ENCODE data around the gene LTBP3.
"Not testable (repeated sequence)": the region's sequence is repeated elsewhere in the genome, so short reads cannot be mapped to it uniquely, and the experiment has no call there.

Gene LTBP3

DNA sequence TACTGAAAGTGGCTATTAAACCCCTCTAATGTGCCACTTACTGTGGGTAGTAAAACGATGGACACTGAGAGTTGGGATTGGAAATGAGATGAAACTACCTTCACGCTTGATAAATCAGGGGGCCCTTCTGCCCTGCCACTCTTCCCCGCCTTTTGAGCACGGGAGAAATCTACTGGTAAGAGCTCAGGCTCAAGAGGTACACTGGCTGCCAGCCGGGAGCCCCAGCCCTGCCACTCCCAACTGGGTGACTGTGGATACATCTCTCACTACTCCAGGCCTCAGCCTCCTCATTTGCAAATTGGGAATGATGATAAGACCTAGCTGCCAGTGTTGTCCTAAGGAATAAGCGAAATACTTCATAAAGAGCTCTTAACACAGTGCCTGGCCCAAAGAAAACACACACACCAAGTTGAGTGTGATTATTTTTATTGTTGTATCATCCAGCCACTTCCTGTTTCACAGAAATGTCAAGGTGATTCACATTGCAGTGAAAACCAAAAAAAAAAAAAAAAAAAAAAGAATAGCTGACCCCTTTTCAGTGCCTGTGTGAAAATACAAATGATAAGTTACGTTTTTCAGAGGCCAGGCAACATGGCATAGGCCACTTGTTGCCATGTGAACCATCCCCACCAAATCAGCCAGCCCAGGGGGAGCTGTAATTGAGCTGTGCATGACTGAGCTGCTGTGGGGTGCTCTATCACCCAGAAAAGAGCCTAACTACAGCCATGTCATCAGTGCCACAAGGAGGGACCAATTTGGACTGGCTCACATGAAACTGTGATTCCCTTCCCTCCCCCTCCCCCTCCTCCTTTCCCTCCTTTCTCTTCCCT lies 7.7 kb upstream of the LTBP3 start:
- H3K4me1 ChIP-seq (ENCODE audit: control insufficient read depth in 1 of 2, insufficient read depth in 2 of 2, low read length in 2 of 2), result peaks cover 12% of the 10 kb centered on the region in 2 experiments
- no peak overlapping the region for H3K18ac ChIP-seq (ENCODE audit: low read length)
- no peaks in the 10 kb centered on the region for H3K9me3 ChIP-seq (ENCODE audit: insufficient read depth, low read depth, low read length)
- no peak overlapping the region for H3K4ac ChIP-seq (ENCODE audit: low read depth, low read length)
- no peak overlapping the region for H2AFZ ChIP-seq (ENCODE audit: insufficient read depth, low read length, poor library complexity)
- no peaks in the 10 kb centered on the region for H3K27me3 ChIP-seq (ENCODE audit: insufficient read depth, low read length)
- H3K23ac ChIP-seq (ENCODE audit: low read length), result no peak overlapping the region
- H2BK5ac ChIP-seq (ENCODE audit: low read depth, low read length, poor library complexity), result no peak overlapping the region
- H3K79me1 ChIP-seq (ENCODE audit: low read length), result peaks cover 14% of the 10 kb centered on the region
- no peak overlapping the region for H3K9ac ChIP-seq (ENCODE audit: low read length)
- no peak overlapping the region for H3K4me3 ChIP-seq (ENCODE audit: low read depth, low read length)
- H4K12ac ChIP-seq (ENCODE audit: low read depth, low read length), result no peak overlapping the region
- H4K91ac ChIP-seq (ENCODE audit: low read depth, low read length), result no peak overlapping the region
- no peak overlapping the region for H3K14ac ChIP-seq (ENCODE audit: low read length)
- H3K79me2 ChIP-seq (ENCODE audit: control insufficient read depth, insufficient read depth, low read length, poor library complexity), result peaks cover 11% of the 10 kb centered on the region
- H2AK5ac ChIP-seq (ENCODE audit: low read length), result no peak overlapping the region
- H3K36me3 ChIP-seq (ENCODE audit: control insufficient read depth in 1 of 2, insufficient read depth in 2 of 2, low read length in 2 of 2), result peaks cover 0 to 3% of the 10 kb centered on the region in 2 experiments
- DNase-seq, result no peak
- H2BK12ac ChIP-seq (ENCODE audit: low read length), result no peak overlapping the region
- no peak overlapping the region for H4K8ac ChIP-seq (ENCODE audit: low read depth, low read length)
- H3K4me2 ChIP-seq (ENCODE audit: low read length), result no peak overlapping the region
- WGBS (ENCODE audit: extremely low coverage, insufficient coverage, insufficient read length), result no CpG with 5 or more reads among the region's 7 CpGs
- no peak overlapping the region for H3K27ac ChIP-seq (ENCODE audit: low read depth, low read length)
- no peak overlapping the region for H2BK120ac ChIP-seq (ENCODE audit: insufficient read depth, low read length, poor library complexity)

- not testable (repeated sequence) for H3K9ac ChIP-seq (ENCODE audit: low read length); H3K27ac ChIP-seq (ENCODE audit: low read depth, low read length); H2BK5ac ChIP-seq (ENCODE audit: low read depth, low read length, poor library complexity); H2BK12ac ChIP-seq (ENCODE audit: low read length); H3K27me3 ChIP-seq (ENCODE audit: insufficient read depth, low read length); H3K23ac ChIP-seq (ENCODE audit: low read length); H3K79me2 ChIP-seq (ENCODE audit: control insufficient read depth, insufficient read depth, low read length, poor library complexity); H3K36me3 ChIP-seq (ENCODE audit: control insufficient read depth in 1 of 2, insufficient read depth in 2 of 2, low read length in 2 of 2); H2AK5ac ChIP-seq (ENCODE audit: low read length); DNase-seq; H4K8ac ChIP-seq (ENCODE audit: low read depth, low read length); H3K4me3 ChIP-seq (ENCODE audit: low read depth, low read length); H3K14ac ChIP-seq (ENCODE audit: low read length); H2AFZ ChIP-seq (ENCODE audit: insufficient read depth, low read length, poor library complexity); H3K4me2 ChIP-seq (ENCODE audit: low read length); H4K91ac ChIP-seq (ENCODE audit: low read depth, low read length); H4K12ac ChIP-seq (ENCODE audit: low read depth, low read length); H3K4ac ChIP-seq (ENCODE audit: low read depth, low read length); H2BK120ac ChIP-seq (ENCODE audit: insufficient read depth, low read length, poor library complexity); H3K18ac ChIP-seq (ENCODE audit: low read length); H3K9me3 ChIP-seq (ENCODE audit: insufficient read depth, low read depth, low read length)
- Histone ChIP-seq H3K4me1 (ENCODE audit: control insufficient read depth in 1 of 2, insufficient read depth in 2 of 2, low read length in 2 of 2) (peaks cover 17 to 19% of the 10 kb centered on the region in 2 experiments), H3K79me1 (ENCODE audit: low read length) (peaks cover 16% of the 10 kb centered on the region)
- WGBS (ENCODE audit: extremely low coverage, insufficient coverage, insufficient read length), result no CpG with 5 or more reads among the region's 12 CpGs
These were observed 6.9 kb upstream of the LTBP3 start for GRCh38 chr11:65564879-65565559.

GRCh38 chr11:65563601-65564000 lies 5.4 kb upstream of the LTBP3 start:
- H3K4me3 ChIP-seq (ENCODE audit: low read depth, low read length), result no peak overlapping the region
- no peak overlapping the region for H2BK120ac ChIP-seq (ENCODE audit: insufficient read depth, low read length, poor library complexity)
- H3K9ac ChIP-seq (ENCODE audit: low read length), result no peak overlapping the region
- H3K23ac ChIP-seq (ENCODE audit: low read length), result no peak overlapping the region
- H3K36me3 ChIP-seq (ENCODE audit: control insufficient read depth in 1 of 2, insufficient read depth in 2 of 2, low read length in 2 of 2), result no peaks in the 10 kb centered on the region
- no peak overlapping the region for H3K4me2 ChIP-seq (ENCODE audit: low read length)
- no peak overlapping the region for H3K14ac ChIP-seq (ENCODE audit: low read length)
- no peaks in the 10 kb centered on the region for H3K27me3 ChIP-seq (ENCODE audit: insufficient read depth, low read length)
- H4K91ac ChIP-seq (ENCODE audit: low read depth, low read length), result no peak overlapping the region
- no peak overlapping the region for H3K4ac ChIP-seq (ENCODE audit: low read depth, low read length)
- no peaks in the 10 kb centered on the region for H3K9me3 ChIP-seq (ENCODE audit: insufficient read depth, low read depth, low read length)
- H4K8ac ChIP-seq (ENCODE audit: low read depth, low read length), result no peak overlapping the region
- no peak overlapping the region for H3K27ac ChIP-seq (ENCODE audit: low read depth, low read length)
- H3K4me1 ChIP-seq (ENCODE audit: control insufficient read depth in 1 of 2, insufficient read depth in 2 of 2, low read length in 2 of 2), result peaks cover 17 to 26% of the 10 kb centered on the region in 2 experiments
- H3K79me1 ChIP-seq (ENCODE audit: low read length), result peaks cover 18% of the 10 kb centered on the region
- peak; percentile 91 to 93 for DNase-seq
- no peak overlapping the region for H3K18ac ChIP-seq (ENCODE audit: low read length)
- WGBS (ENCODE audit: extremely low coverage, insufficient coverage, insufficient read length), result no CpG with 5 or more reads among the region's 4 CpGs
- H4K12ac ChIP-seq (ENCODE audit: low read depth, low read length), result no peak overlapping the region
- no peak overlapping the region for H2AFZ ChIP-seq (ENCODE audit: insufficient read depth, low read length, poor library complexity)
- no peak overlapping the region for H2BK12ac ChIP-seq (ENCODE audit: low read length)
- H2BK5ac ChIP-seq (ENCODE audit: low read depth, low read length, poor library complexity), result no peak overlapping the region
- peaks cover 2% of the 10 kb centered on the region for H3K79me2 ChIP-seq (ENCODE audit: control insufficient read depth, insufficient read depth, low read length, poor library complexity)
- no peak overlapping the region for H2AK5ac ChIP-seq (ENCODE audit: low read length)

DNA sequence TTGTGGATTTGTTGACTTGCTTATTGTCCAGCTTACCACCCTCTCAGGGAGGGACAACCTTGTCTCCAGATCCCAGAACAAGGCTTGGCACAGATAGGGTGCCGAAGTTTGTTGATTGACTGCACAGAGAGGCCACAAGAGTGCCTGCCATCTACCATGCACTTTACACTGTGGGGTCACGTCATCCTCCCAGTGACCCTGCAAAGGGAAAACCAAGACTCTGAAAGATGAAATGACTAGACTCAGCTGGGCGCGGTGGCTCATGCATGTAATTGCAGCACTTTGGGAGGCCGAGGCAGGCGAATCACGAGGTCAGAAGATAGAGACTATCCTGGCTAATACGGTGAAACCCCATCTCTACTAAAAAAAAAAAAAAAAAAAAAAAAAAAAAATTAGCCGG lies 4.6 kb upstream of the LTBP3 start:
- H2BK5ac ChIP-seq (ENCODE audit: low read depth, low read length, poor library complexity), result no peak overlapping the region

More for the DNA sequence above, 4.6 kb upstream of the LTBP3 start:
- H2AK5ac ChIP-seq (ENCODE audit: low read length), result no peak overlapping the region
- no peak overlapping the region for H2BK12ac ChIP-seq (ENCODE audit: low read length)
- no CpG with 5 or more reads among the region's 9 CpGs for WGBS (ENCODE audit: extremely low coverage, insufficient coverage, insufficient read length)
- no peak overlapping the region for H4K91ac ChIP-seq (ENCODE audit: low read depth, low read length)
- no peak overlapping the region for H2BK120ac ChIP-seq (ENCODE audit: insufficient read depth, low read length, poor library complexity)
- no peak overlapping the region for H3K9ac ChIP-seq (ENCODE audit: low read length)
- no peak overlapping the region for H3K4me2 ChIP-seq (ENCODE audit: low read length)
- H3K9me3 ChIP-seq (ENCODE audit: insufficient read depth, low read depth, low read length), result no peaks in the 10 kb centered on the region
- no peak overlapping the region for H3K14ac ChIP-seq (ENCODE audit: low read length)
- H3K27me3 ChIP-seq (ENCODE audit: insufficient read depth, low read length), result no peaks in the 10 kb centered on the region
- H3K4me1 ChIP-seq (ENCODE audit: control insufficient read depth in 1 of 2, insufficient read depth in 2 of 2, low read length in 2 of 2), result peaks cover 18 to 27% of the 10 kb centered on the region in 2 experiments
- peaks cover 23% of the 10 kb centered on the region for H3K79me1 ChIP-seq (ENCODE audit: low read length)
- no peak overlapping the region for H4K12ac ChIP-seq (ENCODE audit: low read depth, low read length)
- H2AFZ ChIP-seq (ENCODE audit: insufficient read depth, low read length, poor library complexity), result no peak overlapping the region
- peak in 1 of 2 donors; percentile 31 for DNase-seq
- H3K23ac ChIP-seq (ENCODE audit: low read length), result no peak overlapping the region
- H3K4me3 ChIP-seq (ENCODE audit: low read depth, low read length), result no peak overlapping the region
- no peaks in the 10 kb centered on the region for H3K36me3 ChIP-seq (ENCODE audit: control insufficient read depth in 1 of 2, insufficient read depth in 2 of 2, low read length in 2 of 2)
- H3K79me2 ChIP-seq (ENCODE audit: control insufficient read depth, insufficient read depth, low read length, poor library complexity), result peaks cover 6% of the 10 kb centered on the region
- H3K18ac ChIP-seq (ENCODE audit: low read length), result no peak overlapping the region
- no peak overlapping the region for H4K8ac ChIP-seq (ENCODE audit: low read depth, low read length)
- no peak overlapping the region for H3K27ac ChIP-seq (ENCODE audit: low read depth, low read length)
- no peak overlapping the region for H3K4ac ChIP-seq (ENCODE audit: low read depth, low read length)

Data from trophoblast cell (in vitro differentiated cells and primary cell).